HFF-Myc (cell line): ENCODE measurements around the gene STN1.

Experiments
- DNase-seq: peaks from one replicate; pipeline ENCODE4 v3.0.0-alpha.2; 2011; ENCODE audit warnings: low read depth; ENCODE audit errors: extremely low read depth
- H3K4me3 ChIP-seq: replicated peaks from 2 replicates; pipeline ENCODE4 v1.5.1; 2011; ENCODE audit warnings: low read depth, mild to moderate bottlenecking, control low read depth, low read length
- TF ChIP-seq, protein P1 (sequence below): IDR thresholded peaks from 2 replicates; pipeline ENCODE4 v1.5.1; 2012; ENCODE audit warnings: mild to moderate bottlenecking, low read depth, low read length, control low read depth; ENCODE audit errors: missing control alignments

The STN1 gene

DNA sequence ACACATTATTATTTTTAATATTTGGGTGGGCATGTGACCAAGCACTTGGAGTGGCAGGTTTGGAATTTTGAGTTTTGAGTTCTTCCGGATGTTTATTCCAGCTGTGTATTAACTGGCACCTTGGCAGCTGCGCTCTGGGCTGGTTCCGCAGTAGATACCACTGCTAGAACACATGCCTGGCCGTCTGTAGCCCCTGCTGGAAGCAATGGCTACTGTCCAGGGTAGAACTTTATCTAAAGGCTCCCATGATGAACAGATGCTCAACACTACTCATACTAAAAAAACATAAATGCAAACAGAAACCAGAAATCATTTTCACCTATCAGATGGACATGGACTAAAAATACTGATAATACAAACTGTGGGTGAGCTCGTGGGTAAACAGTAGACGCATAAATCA lies 43.3 kb downstream of the STN1 start:
- TF ChIP-seq, protein P1, sequence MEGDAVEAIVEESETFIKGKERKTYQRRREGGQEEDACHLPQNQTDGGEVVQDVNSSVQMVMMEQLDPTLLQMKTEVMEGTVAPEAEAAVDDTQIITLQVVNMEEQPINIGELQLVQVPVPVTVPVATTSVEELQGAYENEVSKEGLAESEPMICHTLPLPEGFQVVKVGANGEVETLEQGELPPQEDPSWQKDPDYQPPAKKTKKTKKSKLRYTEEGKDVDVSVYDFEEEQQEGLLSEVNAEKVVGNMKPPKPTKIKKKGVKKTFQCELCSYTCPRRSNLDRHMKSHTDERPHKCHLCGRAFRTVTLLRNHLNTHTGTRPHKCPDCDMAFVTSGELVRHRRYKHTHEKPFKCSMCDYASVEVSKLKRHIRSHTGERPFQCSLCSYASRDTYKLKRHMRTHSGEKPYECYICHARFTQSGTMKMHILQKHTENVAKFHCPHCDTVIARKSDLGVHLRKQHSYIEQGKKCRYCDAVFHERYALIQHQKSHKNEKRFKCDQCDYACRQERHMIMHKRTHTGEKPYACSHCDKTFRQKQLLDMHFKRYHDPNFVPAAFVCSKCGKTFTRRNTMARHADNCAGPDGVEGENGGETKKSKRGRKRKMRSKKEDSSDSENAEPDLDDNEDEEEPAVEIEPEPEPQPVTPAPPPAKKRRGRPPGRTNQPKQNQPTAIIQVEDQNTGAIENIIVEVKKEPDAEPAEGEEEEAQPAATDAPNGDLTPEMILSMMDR = no peak
- no peak for DNase-seq
- H3K4me3 ChIP-seq = no peak overlapping the region

DNA sequence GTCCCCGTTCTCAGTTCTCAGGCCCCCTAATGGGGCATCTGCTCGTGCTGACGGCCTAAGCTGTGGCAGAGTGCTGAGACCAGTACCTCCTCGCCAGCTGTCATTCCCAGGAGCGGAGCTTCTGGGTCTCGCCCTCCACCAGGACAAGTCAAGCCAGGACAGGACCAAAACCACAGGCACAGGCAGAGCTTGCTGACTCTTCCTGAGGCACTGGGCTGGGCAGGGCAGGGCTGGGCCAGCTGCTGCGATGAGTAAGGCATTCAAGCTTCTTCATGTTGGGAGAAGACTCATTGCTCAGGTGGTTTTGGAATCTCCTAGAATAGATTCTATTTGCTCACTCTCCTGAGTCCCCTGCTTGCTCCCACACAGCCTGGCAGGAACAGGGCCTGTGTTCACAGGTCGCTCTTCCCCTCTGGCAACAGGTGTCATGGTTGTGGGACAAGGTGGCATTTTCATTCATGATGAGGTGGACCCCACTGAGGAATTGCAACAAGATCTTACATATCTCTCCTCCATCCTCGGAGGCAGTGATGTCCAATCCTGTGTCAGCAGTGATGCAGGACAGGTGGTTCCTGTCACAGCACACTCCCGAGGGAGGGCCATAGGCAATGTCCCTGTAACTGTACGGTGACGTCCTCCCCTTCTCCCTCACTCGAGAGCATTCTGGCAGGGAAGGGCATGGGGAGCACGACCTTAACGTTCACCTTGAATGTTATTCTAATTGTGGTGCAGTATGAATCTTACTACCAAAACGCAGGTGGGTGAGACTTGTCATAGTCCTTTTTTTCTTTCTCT lies 45.6 kb downstream of the STN1 start:
- TF ChIP-seq, protein P1 = no peak
- H3K4me3 ChIP-seq = no peak overlapping the region
- no peak for DNase-seq

DNA sequence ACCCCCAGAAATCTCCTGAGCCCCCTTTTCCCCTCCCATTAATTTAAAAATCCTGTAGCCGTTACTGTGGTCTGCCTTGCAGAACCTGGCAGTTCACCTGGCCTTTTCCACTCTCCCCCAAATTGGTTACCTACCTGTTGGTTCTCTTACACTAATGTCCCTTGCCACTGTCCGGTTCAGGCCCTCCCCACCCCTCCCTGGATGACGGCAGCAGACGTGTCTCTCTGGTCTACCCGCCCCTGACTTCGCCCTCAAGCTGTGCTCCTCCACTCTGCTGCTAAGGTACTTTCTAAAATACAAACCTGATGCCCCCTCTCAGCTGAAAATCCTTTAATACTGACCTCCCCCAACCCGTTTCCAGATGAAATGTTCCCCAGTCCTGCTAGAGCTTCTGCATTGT lies 47.0 kb downstream of the STN1 start:
- no peak for DNase-seq
- H3K4me3 ChIP-seq = no peak overlapping the region
- TF ChIP-seq, protein P1 = no peak

DNA sequence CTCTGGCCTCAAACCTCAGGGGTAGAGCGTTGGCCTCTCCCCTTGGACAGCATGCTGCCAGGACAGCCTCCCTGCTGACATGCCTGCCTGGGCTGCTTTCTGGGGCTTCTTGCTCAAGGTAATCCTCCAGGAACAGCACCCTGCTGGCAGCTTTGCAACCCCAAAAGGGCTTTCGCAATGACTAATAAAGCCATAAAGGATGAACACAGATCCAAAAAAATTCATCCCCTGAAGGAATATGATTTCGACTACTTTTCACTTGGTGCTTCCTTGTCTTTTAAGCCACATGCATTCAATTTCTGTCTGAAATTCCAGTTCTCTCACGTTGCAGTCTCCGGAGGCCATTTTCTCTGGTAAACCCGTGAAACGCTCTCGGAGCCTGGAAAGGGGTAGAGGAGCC lies 47.5 kb downstream of the STN1 start:
- TF ChIP-seq, protein P1 = no peak
- DNase-seq = no peak
- no peak overlapping the region for H3K4me3 ChIP-seq

DNA sequence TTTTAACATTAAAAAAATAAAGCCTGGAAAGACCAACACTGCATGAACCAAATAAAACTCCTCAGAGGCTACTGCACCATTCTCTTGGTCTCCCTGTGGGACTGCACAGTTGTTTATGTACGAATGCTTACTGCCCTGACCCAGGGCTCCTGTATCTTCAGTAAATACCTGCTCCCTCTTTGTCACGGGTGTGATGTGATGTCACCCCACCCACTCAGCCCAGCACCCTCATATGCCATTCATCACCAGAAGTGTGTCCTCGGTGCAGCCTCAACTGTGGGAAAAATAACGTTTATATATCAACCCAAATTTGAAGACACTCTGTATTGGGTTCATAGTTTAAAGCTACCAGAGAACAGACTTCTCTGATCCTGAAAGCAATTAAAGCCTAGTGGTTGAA lies 48.6 kb downstream of the STN1 start:
- no peak for DNase-seq
- TF ChIP-seq, protein P1 = no peak
- H3K4me3 ChIP-seq = no peak overlapping the region

DNA sequence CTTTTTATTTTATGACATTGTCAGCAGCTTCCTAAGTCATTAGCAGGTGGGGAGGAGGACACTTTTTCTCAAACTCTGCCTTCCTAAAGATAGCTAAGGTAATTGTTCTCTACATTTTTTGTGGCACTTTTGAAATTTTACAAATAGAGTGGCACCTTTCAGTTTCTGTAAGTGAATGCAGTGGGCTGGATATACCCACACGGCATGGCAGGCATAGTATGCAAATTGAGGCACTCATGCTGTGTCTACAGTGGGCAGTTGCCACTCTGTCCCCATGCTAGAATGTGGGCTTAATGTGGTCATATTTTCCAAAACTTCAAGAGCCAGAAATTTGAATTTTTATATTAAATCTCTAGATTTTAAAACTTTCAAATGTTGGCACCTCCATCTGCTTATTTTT lies 49.8 kb downstream of the STN1 start:
- no peak overlapping the region for H3K4me3 ChIP-seq
- TF ChIP-seq, protein P1 = no peak
- no peak for DNase-seq

DNA sequence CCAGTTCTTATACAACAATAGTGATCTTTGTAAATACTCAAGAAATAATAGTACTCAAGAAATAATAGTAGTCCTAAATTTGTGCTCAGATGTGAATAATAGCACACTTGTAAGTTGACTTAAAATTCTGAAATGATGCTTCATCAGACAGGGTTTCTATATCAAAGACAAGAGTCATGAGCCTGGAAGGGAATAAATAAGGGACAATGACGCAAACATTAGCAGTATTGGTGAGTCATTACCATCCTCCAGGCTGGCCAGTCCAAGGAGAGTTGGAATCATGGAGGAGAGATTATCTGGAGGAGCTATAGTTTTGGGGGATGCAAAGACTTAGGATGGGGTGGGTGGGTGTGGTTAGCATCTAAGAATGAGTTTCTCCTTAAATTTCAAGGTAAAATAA lies 56.5 kb downstream of the STN1 start:
- DNase-seq = no peak
- TF ChIP-seq, protein P1 = no peak
- no peak overlapping the region for H3K4me3 ChIP-seq
